Amygdala (tissue), 56 donors: ENCODE results near the gene SLC10A1.
"Not testable (repeated sequence)": the region's sequence is repeated elsewhere in the genome, so short reads cannot be mapped to it uniquely, and the experiment has no call there.

Experiments
- DNase-seq, 56 donors: peaks; one replicate each; lab custom pipeline; 2025; lab: John Stamatoyannopoulos, UW

Gene SLC10A1

DNA sequence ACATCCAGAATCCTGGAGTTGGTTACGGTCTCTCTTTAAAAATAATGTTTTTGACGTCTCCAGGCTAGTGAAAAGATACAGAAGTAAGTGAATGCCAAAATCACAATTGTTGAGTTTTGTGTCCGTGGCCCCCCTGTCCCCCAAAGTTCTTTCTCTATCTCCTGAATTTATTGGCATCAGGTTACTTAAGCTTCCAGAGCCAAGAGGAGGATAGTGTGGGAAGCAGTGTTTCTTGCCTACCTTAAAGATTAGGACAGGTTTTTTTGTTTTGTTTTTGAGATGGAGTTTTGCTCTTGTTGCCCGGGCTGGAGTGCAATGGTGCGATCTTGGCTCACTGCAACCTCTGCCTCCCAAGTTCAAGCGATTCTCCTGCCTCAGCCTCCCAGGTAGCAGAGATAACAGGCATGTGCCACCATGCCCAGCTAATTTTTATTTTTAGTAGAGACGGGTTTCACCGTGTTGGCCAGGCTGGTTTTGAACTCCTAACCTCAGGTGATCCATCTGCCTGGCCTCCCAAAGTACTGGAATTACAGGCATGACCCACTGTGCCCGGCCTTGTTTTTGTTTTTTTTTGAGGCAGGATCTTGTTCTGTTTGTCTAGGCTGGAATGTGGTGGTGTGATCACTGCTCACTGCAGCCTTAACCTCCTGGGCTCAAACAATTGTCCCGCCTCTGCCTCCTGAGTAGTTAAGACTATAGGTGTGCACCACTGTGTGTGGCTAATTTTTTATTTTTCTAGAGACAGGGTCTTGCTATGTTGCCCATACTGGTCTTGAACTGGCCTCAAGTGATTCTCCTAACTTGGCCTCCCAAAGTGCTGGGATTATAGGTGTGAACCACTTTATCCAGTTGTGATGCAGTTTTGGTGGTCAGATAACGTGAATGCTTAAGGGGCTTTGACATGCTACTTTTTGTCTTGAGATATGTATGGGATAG is 24.7 kb downstream of the SLC10A1 start:
- DNase-seq = no peak

DNA sequence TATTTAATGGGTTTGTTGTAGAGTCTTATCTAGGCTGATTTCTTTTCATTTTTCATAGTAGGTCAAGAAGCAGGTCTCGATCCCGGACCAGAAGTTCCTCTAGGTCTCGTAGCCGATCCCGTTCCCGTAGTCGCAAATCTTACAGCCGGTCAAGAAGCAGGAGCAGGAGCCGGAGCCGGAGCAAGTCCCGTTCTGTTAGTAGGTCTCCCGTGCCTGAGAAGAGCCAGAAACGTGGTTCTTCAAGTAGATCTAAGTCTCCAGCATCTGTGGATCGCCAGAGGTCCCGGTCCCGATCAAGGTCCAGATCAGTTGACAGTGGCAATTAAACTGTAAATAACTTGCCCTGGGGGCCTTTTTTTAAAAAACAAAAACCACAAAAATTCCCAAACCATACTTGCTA is 25.9 kb downstream of the SLC10A1 start:
- DNase-seq = no peak

GRCh38 chr14:69770559-69770958 is 26.5 kb downstream of the SLC10A1 start:
- no peak for DNase-seq

- DNase-seq = peak in 1 of 56 donors; percentile 12
These were observed 27.4 kb downstream of the SLC10A1 start for GRCh38 chr14:69769623-69770022.

GRCh38 chr14:69768873-69769272 is 28.2 kb downstream of the SLC10A1 start:
- no peak for DNase-seq

GRCh38 chr14:69767369-69767999 is 29.6 kb downstream of the SLC10A1 start:
- DNase-seq = peak; percentile 32 to 93 (median 81)

DNA sequence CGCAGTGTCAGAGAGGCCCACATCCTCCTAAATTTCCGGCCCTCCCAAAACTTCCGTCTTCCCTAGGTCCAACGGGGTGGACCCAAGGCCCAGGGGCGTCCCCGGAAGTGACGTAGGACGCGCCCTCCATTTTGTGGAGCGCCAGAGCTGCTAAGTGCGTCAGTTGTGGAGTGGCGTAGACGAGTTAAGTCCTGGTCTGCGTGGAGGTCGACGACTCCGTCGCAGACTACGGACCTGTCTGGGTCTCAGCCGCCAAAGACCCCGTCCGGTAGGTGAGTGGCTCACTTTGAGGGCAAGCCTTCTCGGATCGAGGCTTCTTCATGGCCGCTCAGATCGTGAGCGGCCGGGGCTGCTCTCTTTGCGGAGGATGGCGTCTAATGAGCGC is 30.1 kb downstream of the SLC10A1 start, which contains the start of gene SRSF5:
SRSF5 (plus strand) TSS at position 159 of the 385 bp plus-strand sequence. CDS start 1,015 bp downstream, outside the sequence.
- peak; percentile 61 to 98 (median 90) for DNase-seq

DNA sequence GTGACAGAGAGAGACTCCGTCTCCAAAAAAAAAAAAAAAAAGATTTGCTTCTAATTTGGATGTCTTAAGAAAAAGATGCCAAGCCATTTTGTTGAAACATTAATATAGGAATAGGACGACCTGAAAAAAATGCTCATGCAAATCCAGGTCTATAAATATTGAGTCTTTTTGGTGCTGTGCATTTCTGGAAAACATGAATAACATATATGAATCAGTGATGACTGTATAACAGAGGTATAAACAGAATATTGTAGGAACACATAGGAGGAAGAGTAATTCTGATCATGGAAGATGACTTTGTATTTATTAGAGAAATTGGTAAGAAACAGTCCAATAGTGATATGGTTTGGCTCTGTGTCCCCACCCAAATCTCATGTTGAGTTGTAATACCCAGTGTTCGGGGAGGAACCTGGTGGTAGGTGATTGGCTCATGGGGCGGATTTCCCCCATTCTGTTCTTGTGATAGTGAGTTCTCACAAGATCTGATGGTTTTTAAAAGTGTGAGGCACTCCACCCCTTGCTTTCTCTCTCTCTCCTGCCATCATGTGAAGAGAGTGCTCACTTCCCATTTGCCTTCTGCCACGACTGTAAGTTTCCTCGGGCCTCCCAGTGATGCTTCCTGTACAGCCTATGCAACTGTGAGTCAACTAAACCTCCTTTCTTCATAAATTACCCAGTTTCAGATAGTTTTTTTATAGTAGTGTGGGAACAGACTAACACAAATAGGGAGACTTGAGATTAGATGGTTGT is 33.1 kb downstream of the SLC10A1 start:
- peak in 3 of 56 donors; percentile 4 to 25 (median 15) for DNase-seq

DNA sequence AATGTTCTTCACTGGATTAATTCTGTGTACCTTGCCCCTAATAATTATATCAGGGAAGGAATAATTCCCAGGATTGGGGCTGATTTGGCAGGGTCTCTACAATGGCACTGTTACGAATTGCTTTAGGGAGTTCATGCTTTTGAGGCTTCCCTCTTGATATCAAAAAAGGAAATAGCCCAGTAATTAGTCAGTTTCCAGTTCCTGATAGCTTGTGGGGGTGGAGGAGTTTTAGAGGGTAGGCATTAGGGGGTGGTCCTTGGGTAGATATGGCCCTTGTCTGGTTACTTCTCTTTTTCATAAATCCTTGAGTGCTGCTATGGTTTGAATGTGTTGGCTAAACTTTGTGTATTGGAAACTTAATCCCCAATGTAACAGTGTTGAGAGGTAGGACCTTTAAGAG is 36.2 kb downstream of the SLC10A1 start:
- no peak for DNase-seq

DNA sequence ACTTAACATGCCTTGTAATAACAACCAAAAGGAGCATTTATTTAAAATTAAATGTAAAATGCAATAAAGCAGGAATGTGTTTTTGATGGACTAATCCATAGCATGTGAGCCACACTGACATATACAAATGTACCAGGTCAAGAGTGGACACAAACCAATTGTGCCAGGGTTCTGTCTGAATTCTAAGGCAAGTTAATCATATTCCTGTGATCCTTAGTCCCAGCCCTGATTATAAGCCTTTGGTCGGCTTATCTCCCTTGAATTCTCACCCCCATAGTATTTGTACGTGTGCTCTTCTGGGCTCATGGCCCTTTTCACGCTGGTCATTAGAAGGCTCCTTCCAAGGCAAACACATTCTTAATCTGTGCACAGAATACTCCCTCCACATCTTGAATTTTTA is 40.7 kb downstream of the SLC10A1 start:
- DNase-seq = no peak

DNA sequence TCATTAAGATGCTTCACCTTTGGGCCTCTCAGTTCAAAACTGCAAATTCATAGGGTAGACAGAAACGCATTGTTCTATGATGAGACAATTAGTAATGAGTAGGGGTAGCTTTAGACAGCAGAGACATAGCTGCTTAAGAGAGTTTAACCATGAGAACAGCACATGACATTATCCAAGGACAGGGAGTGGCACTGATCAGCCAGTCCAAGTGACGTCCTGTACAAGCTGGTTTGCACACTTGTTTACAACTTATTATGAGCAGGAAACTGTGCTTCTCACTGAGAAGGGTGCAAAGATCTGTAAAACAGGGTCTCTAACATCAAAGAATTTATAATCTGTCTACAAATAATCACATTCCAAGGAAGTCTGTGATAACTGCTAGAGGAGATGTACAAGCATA is 41.3 kb downstream of the SLC10A1 start:
- DNase-seq = no peak

DNA sequence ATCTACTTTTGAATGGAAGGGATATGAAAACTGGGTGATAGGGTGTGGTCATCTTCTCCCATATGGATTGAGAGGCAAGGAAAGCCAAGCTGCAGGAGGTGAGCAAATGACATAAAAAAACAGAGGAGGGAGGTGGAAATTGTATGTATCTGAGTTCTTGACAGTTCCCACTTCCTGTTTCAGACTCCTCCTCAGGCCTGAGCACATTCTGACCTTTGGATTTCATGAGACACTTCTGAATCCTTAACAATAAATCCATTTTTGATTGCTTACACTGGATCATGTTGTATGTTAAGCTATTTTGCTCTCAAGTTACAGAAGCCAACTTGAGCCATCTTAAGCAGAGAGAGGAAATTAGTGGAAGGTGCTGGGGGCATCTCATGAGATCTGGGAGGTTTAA is 41.7 kb downstream of the SLC10A1 start:
- no peak for DNase-seq

GRCh38 chr14:69754487-69754886 is 42.6 kb downstream of the SLC10A1 start:
- no peak for DNase-seq

- no peak for DNase-seq
These were observed 43.2 kb downstream of the SLC10A1 start for GRCh38 chr14:69753860-69754259.

- no peak for DNase-seq
These were observed 44.3 kb downstream of the SLC10A1 start for GRCh38 chr14:69752773-69753172.

DNA sequence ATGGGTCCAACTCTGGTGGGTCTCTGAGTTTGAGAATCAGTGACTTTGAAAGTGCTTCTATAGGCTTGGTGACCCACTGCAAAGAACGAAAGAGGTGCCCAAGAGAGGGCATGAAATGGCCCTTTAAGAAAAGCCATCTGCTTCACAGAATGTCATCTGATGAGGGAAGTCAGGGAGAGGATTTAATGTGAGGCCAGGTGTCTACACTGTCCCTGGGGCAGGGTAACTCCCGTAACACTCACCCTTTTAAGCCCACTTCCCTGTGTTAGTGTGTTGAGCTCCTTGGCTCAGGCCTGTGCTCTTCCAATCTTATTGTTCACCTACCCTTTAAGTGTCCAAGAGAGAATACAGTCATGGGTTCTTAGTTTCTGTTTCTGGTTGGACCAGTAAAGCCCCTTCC is 46.5 kb downstream of the SLC10A1 start:
- no peak for DNase-seq

- no peak for DNase-seq
These were observed 47.1 kb downstream of the SLC10A1 start for GRCh38 chr14:69749956-69750355.

- DNase-seq = no peak
These were observed 56.0 kb downstream of the SLC10A1 start for GRCh38 chr14:69741055-69741454.

DNA sequence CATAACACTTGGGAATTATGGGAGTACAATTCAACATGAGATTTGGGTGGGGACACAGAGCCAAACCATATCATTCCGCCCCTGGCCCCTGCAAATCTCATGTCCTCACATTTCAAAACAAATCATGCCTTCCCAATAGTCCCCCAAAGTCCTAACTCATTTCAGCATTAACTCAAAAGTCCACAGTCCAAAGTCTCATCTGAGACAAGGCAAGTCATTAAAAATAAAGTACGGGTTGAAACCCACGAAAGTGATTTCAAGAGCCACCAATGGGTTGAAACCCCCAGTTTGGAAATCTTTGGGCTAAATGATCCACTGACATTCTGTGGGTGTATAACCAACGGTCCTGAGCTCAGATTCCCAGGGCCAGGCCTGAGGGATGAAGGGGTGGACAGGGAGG is 60.6 kb downstream of the SLC10A1 start:
- DNase-seq = not testable (repeated sequence)

GRCh38 chr14:69731919-69732598 is 65.0 kb downstream of the SLC10A1 start:
- DNase-seq = not testable (repeated sequence)
